ENCODE data around the gene DCDC2C.

The DCDC2C gene

DNA sequence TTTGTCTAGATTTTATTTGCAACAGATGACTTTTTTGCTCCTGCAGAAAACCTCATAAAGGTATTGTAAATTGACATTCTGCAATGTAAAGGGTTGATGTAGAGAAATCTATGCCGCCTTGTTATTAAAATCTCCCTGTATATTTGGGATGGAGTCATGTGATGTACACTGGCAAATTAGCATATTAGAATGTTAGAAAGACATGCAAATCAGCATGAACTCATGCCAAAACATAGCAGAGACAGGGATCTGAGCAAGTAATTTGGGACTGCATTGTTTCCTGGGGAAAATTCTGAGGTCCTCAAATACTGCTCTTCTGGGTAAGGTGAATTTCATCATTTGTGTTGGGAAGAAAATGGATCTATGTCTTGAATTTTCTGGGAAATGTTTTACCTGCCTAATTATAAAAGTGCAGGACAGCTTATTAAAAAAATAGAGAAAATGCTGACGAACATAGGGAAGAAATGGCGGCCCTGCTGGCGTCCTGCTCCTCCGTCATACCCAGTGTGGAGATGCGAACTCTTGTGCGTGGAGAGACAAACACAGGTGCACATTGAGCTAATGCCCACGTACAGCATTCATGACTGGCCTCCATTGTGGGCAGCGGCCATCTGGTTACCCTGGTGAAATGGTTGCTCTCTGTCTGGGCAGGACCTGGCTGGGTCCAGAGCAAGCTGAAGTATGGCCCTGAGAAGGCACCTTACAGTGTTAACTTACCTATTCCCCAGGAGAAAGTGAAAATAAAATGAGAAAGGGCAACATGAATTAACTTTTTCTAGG lies 29.1 kb upstream of the DCDC2C start:
- DNase-seq, result no peak

DNA sequence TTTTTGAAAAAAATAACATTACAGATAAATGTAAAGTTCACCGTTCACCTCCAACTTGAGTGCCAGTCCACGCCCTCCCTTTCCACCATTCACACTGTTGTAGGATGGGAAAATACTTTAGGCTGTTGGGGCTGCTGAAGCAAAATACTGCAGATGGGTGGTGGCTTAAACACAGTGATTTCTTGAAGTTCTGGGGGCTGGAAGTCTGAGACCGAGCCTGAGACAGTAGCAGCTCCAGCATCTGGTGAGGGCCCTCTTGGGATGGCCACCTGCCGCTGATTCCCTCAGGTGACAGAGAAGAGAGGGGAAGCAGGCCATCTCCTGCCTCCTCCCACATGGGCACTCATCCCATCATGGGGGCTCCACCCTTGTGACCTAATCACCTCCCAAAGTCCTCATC lies 27.7 kb upstream of the DCDC2C start:
- no peak for DNase-seq

GRCh38 chr2:3677436-3677835 lies 25.9 kb upstream of the DCDC2C start:
- no peak for DNase-seq

DNA sequence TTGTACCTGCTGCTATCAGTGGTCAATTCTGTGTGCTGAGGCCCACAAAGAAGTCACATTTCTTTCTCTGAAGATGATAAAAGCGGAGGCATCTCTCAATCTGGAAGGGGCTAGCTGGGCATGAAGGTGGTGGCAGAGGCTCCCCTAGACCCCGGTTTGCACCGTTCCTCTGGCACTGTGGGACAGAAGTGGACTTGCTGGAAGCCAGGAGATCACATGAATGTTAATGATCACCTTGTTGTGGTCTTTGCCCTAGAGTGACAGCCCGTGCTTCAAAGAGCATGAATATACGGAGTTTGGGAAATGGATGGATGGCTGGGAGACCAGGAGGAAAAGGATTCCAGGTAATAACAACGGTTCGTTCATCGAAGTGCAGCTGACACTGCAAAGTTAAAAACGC lies 25.2 kb upstream of the DCDC2C start:
- DNase-seq, result no peak

DNA sequence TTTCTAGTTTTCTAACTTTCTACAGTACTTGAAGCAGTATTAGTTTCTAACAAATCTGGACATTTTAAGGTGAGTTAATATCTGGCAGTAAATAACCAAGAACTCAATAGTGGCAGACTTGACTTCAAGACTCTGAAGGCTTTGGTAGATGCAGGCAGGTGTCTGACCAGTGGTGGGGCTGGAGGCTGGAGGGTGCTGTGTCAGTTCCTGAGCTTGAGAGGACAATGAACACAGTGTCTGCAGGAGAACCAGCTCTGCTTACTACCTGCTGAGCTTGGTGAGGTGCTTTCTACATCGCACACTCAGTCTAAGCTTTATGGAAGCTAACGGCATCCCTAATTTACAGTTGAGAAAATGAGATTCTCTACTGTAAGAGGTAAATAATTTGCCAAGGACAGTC lies 24.2 kb upstream of the DCDC2C start:
- no peak for DNase-seq

- DNase-seq, result no peak
These were observed 23.6 kb upstream of the DCDC2C start for GRCh38 chr2:3679616-3680393.

GRCh38 chr2:3680548-3681345 lies 22.6 kb upstream of the DCDC2C start:
- no peak for DNase-seq

DNA sequence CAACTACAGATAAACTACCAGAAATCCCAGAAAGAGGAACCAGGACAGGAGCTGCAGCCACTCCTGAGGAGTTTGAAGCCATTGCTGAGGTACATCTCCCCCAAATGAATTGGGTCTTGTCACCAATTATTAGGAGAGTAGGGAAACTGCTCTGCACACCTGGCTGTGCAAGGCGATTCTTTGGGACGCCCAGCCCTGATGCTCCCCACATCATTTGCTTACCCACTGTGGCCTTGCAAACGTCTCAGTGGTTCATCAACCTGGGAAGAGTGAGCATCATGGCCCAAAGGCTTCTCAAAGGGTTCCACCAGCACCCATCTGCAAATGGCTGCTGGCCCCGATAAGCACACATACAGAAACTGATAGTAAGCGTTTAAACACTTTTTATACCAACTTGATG lies 21.8 kb upstream of the DCDC2C start:
- no peak for DNase-seq

DNA sequence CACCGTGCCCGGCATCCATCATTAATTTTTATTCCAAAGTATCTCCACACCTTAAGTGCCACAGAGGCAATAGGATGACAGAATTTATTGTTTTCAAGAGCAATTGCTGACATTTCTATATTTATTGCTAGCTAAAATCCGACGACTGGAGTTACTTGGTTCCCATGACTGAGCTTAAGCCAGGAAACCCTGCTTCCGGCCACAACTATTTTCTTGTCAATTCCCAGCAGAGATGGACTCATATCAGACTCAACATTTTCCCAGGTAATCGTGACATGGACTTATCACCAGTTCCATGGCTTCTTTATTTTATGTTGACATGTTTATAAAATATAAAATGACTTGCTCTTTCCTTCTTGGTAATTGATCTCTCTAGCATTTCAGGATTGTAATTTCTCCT lies 20.6 kb upstream of the DCDC2C start:
- DNase-seq, result no peak

- no peak for DNase-seq
These were observed 19.5 kb upstream of the DCDC2C start for GRCh38 chr2:3683748-3684454.

- no peak for DNase-seq
These were observed 13.2 kb upstream of the DCDC2C start for GRCh38 chr2:3689998-3690748.

DNA sequence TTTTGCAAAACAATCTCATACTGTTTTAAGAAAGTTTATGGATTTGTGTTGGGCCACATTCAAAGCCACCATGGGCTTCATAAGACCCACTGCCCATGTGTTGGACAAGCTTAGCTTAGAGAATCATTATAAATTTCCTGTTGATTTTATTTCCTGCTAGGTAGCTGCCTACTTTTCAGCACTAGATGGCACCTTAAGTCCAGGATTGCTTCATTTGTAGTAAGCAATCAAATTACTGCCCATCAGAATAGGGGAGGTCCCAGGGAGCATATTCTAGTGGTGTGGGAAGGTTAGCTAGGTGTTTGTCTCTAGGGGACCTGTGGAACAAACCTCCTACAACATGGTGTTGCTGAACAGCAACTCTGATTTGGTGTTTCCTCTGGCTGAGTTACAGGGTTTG lies 11.0 kb upstream of the DCDC2C start:
- no peak for DNase-seq

DNA sequence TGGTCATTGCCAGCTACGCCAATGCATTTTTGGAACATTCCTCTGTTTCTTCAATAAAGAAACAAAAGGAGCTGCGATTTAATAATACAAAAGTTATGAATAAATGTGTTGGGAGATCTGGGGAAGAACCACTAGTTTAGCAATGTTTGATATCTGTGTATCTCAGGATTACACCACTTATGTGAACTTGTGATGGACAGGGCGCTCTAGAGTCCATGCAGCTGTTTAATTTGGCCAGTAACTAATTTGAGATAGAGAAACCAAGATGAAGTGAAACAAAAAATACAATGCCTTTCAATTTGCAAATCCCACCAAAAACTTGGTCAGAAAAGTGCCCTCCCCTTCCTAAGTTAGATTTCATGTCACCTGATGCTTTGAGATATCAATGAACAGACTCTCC lies 6.8 kb upstream of the DCDC2C start:
- no peak for DNase-seq

GRCh38 chr2:3701071-3701470 lies 2.3 kb upstream of the DCDC2C start:
- DNase-seq, result no peak

GRCh38 chr2:3703757-3704355 lies 481 bp downstream of the DCDC2C start:
- DNase-seq, result no peak

GRCh38 chr2:3704692-3705091 lies 1.3 kb downstream of the DCDC2C start:
- no peak for DNase-seq

DNA sequence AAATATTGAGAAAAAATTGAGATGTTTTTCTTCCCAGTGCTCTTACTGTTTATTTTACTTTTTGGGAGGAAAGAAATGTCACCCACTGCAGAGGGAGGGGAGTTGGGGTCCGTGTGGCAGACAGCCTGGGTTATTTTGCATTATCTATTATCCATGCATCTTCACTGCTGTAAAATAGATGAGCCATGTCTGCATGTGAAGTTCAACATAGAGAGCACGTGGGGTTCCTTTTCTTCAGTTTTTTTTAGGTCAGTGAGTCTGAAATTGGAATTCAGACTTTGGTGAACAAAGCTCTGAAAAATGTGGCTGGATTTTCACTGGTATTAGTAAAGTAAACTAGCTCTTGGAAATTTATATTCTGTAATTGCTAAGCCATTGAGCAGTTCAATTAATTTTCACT lies 2.4 kb downstream of the DCDC2C start:
- DNase-seq, result no peak

GRCh38 chr2:3706892-3707291 lies 3.5 kb downstream of the DCDC2C start:
- no peak for DNase-seq

DNA sequence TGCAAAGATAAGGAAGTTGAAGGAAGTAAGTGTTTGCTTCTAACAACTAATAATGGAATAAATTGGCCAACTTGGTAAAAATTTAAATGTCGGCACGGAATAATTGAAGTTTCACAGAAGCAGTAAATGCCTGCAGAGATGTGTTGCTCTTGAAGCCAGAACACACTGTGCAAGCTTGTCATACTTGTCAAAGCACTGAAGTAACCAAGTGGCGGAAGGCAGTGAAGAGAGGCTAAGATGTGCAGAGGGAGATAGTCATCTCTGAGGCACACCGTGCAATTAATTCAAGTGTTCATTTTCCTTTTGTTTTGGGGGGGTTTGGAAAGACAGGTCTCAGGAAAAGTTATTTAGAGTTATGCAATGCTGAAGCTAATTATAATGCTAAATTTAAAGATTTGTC lies 5.2 kb downstream of the DCDC2C start:
- DNase-seq, result no peak

GRCh38 chr2:3709225-3709624 lies 5.8 kb downstream of the DCDC2C start:
- DNase-seq, result no peak

DNA sequence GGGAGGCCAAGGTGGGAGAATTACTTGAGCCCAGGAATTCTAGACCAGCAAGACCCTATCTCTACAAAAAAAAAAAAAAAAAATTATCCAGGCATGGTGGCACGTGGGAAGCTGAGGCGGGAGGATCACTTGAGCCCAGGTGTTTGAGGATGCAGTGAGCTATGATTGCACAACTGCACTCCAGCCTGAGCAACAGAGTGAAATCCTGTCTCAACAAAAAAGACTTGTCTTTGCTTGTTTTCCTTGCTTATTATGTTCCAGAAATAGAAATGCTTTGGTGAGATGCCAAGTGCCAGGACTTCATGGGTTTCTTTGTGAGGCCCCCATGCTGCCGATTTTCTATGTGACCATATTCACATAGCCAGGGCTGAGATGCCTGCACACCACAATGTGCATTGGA lies 9.0 kb downstream of the DCDC2C start:
- DNase-seq, result no peak
